ENCODE data around the gene SLC26A9. TPM values are rescaled to one million over a fixed set of nuclear protein-coding genes. Genes with fewer than 3 reads are reported as not detected.

The SLC26A9 gene
- total and polyA plus RNA-seq, 2 donors (not counting 1 experiment from before 2014, with no cell fraction given): not detected

DNA sequence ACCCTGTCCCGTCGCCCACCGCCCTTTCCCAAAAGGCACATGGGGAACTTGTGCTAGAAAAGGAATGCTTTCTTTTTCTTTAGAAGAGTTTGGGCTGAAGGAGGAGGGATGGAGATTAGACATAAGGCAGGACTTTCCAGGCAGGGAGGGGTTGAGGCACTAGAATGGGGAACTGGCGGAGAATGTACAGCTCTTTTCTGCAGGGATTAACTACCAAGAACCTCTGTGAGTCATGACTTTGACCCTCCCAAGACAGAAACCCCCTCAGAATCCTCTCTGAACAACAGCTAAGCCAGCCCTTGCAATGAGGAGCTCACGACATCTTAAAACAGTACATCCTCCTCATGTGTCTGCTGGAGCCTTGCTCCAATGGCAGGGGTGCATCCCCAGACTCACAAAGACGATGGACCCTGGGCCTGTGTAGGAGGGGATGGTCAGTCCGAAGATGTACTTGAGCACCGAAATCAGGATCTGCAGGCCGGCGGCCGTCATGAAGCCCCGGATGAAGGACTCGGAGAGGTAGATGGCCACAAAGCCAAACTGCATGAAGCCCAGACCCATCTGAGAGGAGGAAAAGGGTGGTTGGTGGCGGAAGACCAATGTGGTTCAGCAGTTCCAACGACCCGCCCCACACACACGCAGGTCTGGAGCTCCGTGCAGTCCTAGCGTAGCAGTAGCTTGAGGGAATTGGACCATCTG, 13.6 kb downstream of the SLC26A9 start:
- Histone ChIP-seq H2AFZ (ENCODE audit: insufficient read depth, low read depth, low read length, poor library complexity, severe bottlenecking) (no peak overlapping the region), H4K20me1 (ENCODE audit: control insufficient read depth, insufficient read depth, low read length, poor library complexity, severe bottlenecking) (no peaks in the 10 kb centered on the region), H3K9ac (ENCODE audit: low read length) (no peak overlapping the region), H3K4me1 (ENCODE audit: control insufficient read depth in 2 of 2, insufficient read depth in 2 of 2, low read length in 2 of 2) (no peaks in the 10 kb centered on the region), H3K9me3 (ENCODE audit: control extremely low read depth in 1 of 3, control insufficient read depth in 2 of 3, insufficient read depth in 1 of 3, low read length in 2 of 3) (no peaks in the 10 kb centered on the region), H3K4me2 (replicated peaks; ENCODE audit: low read depth, low read length, poor library complexity, severe bottlenecking) (no peak overlapping the region), H3K4me3 (ENCODE audit: control extremely low read depth in 1 of 5, extremely low read depth in 1 of 5, insufficient read depth in 1 of 5, low read depth in 2 of 5, low read length in 4 of 5) (no peak overlapping the region), H3K36me3 (replicated peaks in 1 of 2; ENCODE audit: control extremely low read depth in 1 of 2, control insufficient read depth in 1 of 2, extremely low read depth in 1 of 2, insufficient read depth in 2 of 2, low read length in 1 of 2) (no peaks in the 10 kb centered on the region), H3K27ac (ENCODE audit: low read length in 2 of 2) (no peak overlapping the region), H3K27me3 (replicated peaks in 1 of 4; ENCODE audit: control extremely low read depth in 1 of 4, control insufficient read depth in 3 of 4, insufficient read depth in 4 of 4, low read length in 3 of 4) (peaks cover 0 to 6% (median 2%) of the 10 kb centered on the region in 4 experiments), H3K79me2 (ENCODE audit: control insufficient read depth, insufficient read depth, low read length) (no peaks in the 10 kb centered on the region)
- Mint-ChIP-seq H3K27ac (no peak overlapping the region), H3K4me3 (no peak overlapping the region), H3K9me3 (ENCODE audit: insufficient read depth) (no peaks in the 10 kb centered on the region), H3K27me3 (peaks cover 36% of the 10 kb centered on the region), H3K4me1 (no peaks in the 10 kb centered on the region)
- ATAC-seq (ENCODE audit: low read depth): no peak
- 98% methylated on average over 18 of the region's 19 CpGs for WGBS (ENCODE audit: insufficient coverage)
- ChIA-PET CTCF (no interaction called here), POLR2A (no interaction called here)
- intact Hi-C loops (cut with micrococcal nuclease): no loop called here
- no peak for DNase-seq
- TF ChIP-seq EZH2 (IDR thresholded peaks at IDR 0.05; ENCODE audit: borderline replicate concordance, insufficient read depth, low read depth, low read length, poor library complexity, severe bottlenecking): no peak
- TF ChIP-seq, protein P1, sequence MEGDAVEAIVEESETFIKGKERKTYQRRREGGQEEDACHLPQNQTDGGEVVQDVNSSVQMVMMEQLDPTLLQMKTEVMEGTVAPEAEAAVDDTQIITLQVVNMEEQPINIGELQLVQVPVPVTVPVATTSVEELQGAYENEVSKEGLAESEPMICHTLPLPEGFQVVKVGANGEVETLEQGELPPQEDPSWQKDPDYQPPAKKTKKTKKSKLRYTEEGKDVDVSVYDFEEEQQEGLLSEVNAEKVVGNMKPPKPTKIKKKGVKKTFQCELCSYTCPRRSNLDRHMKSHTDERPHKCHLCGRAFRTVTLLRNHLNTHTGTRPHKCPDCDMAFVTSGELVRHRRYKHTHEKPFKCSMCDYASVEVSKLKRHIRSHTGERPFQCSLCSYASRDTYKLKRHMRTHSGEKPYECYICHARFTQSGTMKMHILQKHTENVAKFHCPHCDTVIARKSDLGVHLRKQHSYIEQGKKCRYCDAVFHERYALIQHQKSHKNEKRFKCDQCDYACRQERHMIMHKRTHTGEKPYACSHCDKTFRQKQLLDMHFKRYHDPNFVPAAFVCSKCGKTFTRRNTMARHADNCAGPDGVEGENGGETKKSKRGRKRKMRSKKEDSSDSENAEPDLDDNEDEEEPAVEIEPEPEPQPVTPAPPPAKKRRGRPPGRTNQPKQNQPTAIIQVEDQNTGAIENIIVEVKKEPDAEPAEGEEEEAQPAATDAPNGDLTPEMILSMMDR (IDR thresholded peaks at IDR 0.05): no peak

DNA sequence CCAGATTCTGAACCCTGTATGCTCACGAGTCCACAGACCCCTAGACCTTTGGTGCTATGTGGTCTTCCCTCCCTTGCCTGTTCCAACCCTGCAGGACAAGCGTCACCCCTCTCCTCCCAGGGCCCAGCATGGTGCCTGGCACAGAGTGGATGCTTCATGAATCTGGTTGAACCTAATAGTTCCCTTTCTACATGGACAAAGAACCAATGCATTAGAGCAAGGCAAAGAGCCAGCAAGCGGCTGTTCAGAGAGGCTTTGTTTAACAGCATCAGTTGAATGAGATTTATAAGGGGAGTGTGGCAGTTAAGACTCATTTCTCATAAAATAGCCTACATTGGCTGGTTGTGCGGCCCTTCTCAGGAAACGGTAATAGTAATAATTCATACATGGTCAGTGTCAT, 14.9 kb downstream of the SLC26A9 start:
- Histone ChIP-seq H3K9ac (ENCODE audit: low read length) (no peak overlapping the region), H3K27ac (ENCODE audit: low read length in 2 of 2) (no peak overlapping the region), H3K4me2 (replicated peaks; ENCODE audit: low read depth, low read length, poor library complexity, severe bottlenecking) (no peak overlapping the region), H3K4me3 (ENCODE audit: control extremely low read depth in 1 of 5, extremely low read depth in 1 of 5, insufficient read depth in 1 of 5, low read depth in 2 of 5, low read length in 4 of 5) (no peak overlapping the region), H3K79me2 (ENCODE audit: control insufficient read depth, insufficient read depth, low read length) (no peaks in the 10 kb centered on the region), H3K27me3 (replicated peaks in 1 of 4; ENCODE audit: control extremely low read depth in 1 of 4, control insufficient read depth in 3 of 4, insufficient read depth in 4 of 4, low read length in 3 of 4) (peaks cover 0 to 4% (median 0%) of the 10 kb centered on the region in 4 experiments), H3K9me3 (ENCODE audit: control extremely low read depth in 1 of 3, control insufficient read depth in 2 of 3, insufficient read depth in 1 of 3, low read length in 2 of 3) (no peaks in the 10 kb centered on the region), H2AFZ (ENCODE audit: insufficient read depth, low read depth, low read length, poor library complexity, severe bottlenecking) (no peak overlapping the region), H3K4me1 (ENCODE audit: control insufficient read depth in 2 of 2, insufficient read depth in 2 of 2, low read length in 2 of 2) (no peaks in the 10 kb centered on the region), H3K36me3 (replicated peaks in 1 of 2; ENCODE audit: control extremely low read depth in 1 of 2, control insufficient read depth in 1 of 2, extremely low read depth in 1 of 2, insufficient read depth in 2 of 2, low read length in 1 of 2) (no peaks in the 10 kb centered on the region), H4K20me1 (ENCODE audit: control insufficient read depth, insufficient read depth, low read length, poor library complexity, severe bottlenecking) (no peaks in the 10 kb centered on the region)
- Mint-ChIP-seq H3K9me3 (ENCODE audit: insufficient read depth) (no peaks in the 10 kb centered on the region), H3K4me1 (no peaks in the 10 kb centered on the region), H3K27me3 (peaks cover 23% of the 10 kb centered on the region), H3K4me3 (no peak overlapping the region), H3K27ac (no peak overlapping the region)
- 97% methylated on average over 4 of the region's 5 CpGs for WGBS (ENCODE audit: insufficient coverage)
- POLR2A ChIA-PET: no interaction called here
- CTCF ChIA-PET: no interaction called here
- TF ChIP-seq, protein P1 (IDR thresholded peaks at IDR 0.05): no peak
- TF ChIP-seq EZH2 (IDR thresholded peaks at IDR 0.05; ENCODE audit: borderline replicate concordance, insufficient read depth, low read depth, low read length, poor library complexity, severe bottlenecking): no peak
- ATAC-seq (ENCODE audit: low read depth): no peak
- DNase-seq: no peak
- intact Hi-C loops (cut with micrococcal nuclease): no loop called here
